NCI-H1417 (cell line): Measurements from ENCODE around the gene TIMMDC1.
"Not testable (repeated sequence)": the region's sequence is repeated elsewhere in the genome, so short reads cannot be mapped to it uniquely, and the experiment has no call there.

Experiments used
- DNase-seq, 3 experiments: peaks; one replicate each; lab custom pipeline; 2025; lab: John Stamatoyannopoulos, UW

TIMMDC1 gene

GRCh38 chr3:119510690-119511089 is 12.3 kb downstream of the TIMMDC1 start:
- no peak for DNase-seq

- DNase-seq, result no peak
Observed at GRCh38 chr3:119514637-119515036, 16.3 kb downstream of the TIMMDC1 start.

- DNase-seq, result no peak
Observed at GRCh38 chr3:119517112-119517511, 18.8 kb downstream of the TIMMDC1 start.

GRCh38 chr3:119518026-119518425 is 19.7 kb downstream of the TIMMDC1 start:
- DNase-seq, result no peak

- peak in 1 of 3 experiments; percentile 9 for DNase-seq
Observed at GRCh38 chr3:119524931-119525662, 26.8 kb downstream of the TIMMDC1 start.

- no peak for DNase-seq
Observed at GRCh38 chr3:119527714-119528113, 29.4 kb downstream of the TIMMDC1 start.

- DNase-seq, result no peak
Observed at GRCh38 chr3:119529883-119530282, 31.5 kb downstream of the TIMMDC1 start.

- no peak for DNase-seq
Observed at GRCh38 chr3:119530456-119530855, 32.1 kb downstream of the TIMMDC1 start.

- no peak for DNase-seq
Observed at GRCh38 chr3:119531151-119531550, 32.8 kb downstream of the TIMMDC1 start.

GRCh38 chr3:119534296-119534695 is 35.9 kb downstream of the TIMMDC1 start:
- DNase-seq, result no peak

- peak in 1 of 3 experiments; percentile 13 for DNase-seq
Observed at GRCh38 chr3:119536757-119537156, 38.4 kb downstream of the TIMMDC1 start.

- no peak for DNase-seq
Observed at GRCh38 chr3:119538772-119539171, 40.4 kb downstream of the TIMMDC1 start.

GRCh38 chr3:119541547-119541946 is 43.2 kb downstream of the TIMMDC1 start:
- DNase-seq, result no peak

- DNase-seq, result no peak
Observed at GRCh38 chr3:119542168-119542767, 43.9 kb downstream of the TIMMDC1 start.

- no peak for DNase-seq
Observed at GRCh38 chr3:119543147-119543546, 44.8 kb downstream of the TIMMDC1 start.

GRCh38 chr3:119547227-119547626 is 48.9 kb downstream of the TIMMDC1 start:
- no peak for DNase-seq

- no peak for DNase-seq
Observed at GRCh38 chr3:119548341-119548740, 50.0 kb downstream of the TIMMDC1 start.

GRCh38 chr3:119550192-119550910 is 52.0 kb downstream of the TIMMDC1 start:
- no peak for DNase-seq

- no peak for DNase-seq
Observed at GRCh38 chr3:119551598-119551997, 53.3 kb downstream of the TIMMDC1 start.

- DNase-seq, result not testable (repeated sequence)
Observed at GRCh38 chr3:119552928-119553327, 54.6 kb downstream of the TIMMDC1 start.

GRCh38 chr3:119553823-119554415 is 55.6 kb downstream of the TIMMDC1 start:
- DNase-seq, result no peak

GRCh38 chr3:119555309-119555735 is 57.0 kb downstream of the TIMMDC1 start:
- no peak for DNase-seq

- DNase-seq, result no peak
Observed at GRCh38 chr3:119555929-119556328, 57.6 kb downstream of the TIMMDC1 start.
